HTERT RPE-1 (cell line): ENCODE results near the gene LIPC.

ENCODE experiments used
- in situ Hi-C: fragments of 300-500 bp; cut with MboI; formaldehyde crosslinking; loops from 4 replicates; pipeline ENCODE4 v1.14.3; 2020; ENCODE audit warnings: low sequenced_read_pairs

LIPC gene

GRCh38 chr15:58405865-58406264, 25.9 kb upstream of the LIPC start:
- in situ Hi-C loops: no loop called here

DNA sequence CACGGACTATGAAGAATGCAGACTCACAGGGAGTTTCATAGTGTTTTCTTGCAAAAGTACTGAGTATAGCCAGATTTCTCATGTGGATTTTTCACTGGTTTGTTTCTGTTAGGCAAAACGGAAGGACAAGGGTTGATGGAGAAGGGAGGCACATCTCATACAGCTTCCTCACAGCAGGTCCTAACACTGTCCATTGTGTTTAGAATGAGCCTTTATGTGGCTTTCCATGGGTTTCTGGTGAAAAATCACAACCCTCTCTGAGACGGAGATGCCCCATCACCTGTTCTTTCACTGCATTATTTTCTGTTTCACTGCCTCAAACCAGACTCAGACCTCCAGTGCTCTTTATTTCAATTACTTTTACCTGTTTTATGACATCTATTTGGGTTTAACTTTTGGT, 25.0 kb upstream of the LIPC start:
- in situ Hi-C loops: no loop called here

GRCh38 chr15:58407236-58407775, 24.5 kb upstream of the LIPC start:
- in situ Hi-C loops: no loop called here

GRCh38 chr15:58407778-58408177, 24.0 kb upstream of the LIPC start:
- in situ Hi-C loops: no loop called here

- in situ Hi-C loops: no loop called here
Measured at GRCh38 chr15:58409861-58410260, 21.9 kb upstream of the LIPC start.

DNA sequence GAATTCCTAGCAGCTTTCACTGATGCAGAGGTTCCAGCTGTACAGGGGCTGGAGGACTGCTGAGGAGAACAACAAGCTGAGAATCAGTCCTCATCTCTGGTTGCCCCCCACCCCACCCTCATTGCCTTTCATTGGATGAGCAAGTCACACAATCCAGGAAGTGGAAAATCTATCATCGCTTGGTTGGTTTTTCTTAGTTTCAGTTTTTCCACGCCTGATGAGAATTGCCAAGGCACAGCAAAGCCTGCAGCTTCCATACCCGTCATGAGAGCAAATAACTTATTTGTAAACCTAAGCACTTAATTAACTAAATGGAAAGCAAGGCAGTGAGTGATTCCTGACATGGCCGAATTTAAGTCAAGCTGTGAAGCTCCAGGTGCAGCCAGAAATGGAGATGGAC, 21.4 kb upstream of the LIPC start:
- in situ Hi-C loops: no loop called here

DNA sequence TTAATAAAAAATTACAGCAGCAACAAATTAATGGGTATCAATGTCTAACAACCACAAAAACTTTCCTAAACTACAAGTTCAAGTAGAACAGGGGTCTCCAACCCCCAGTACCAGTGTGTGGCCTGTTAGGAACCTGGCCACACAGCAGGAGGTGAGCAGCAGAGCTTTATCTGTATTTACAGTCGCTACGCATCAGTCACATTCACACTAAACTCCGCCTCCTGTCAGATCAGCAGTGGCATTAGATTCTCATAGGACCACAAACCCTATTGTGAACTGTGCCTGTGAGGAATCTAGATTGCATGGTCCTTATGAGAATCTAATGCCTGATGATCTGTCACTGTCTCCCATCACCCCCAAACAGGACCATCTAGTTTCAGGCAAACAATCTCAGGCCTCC, 18.5 kb upstream of the LIPC start:
- in situ Hi-C loops: no loop called here

DNA sequence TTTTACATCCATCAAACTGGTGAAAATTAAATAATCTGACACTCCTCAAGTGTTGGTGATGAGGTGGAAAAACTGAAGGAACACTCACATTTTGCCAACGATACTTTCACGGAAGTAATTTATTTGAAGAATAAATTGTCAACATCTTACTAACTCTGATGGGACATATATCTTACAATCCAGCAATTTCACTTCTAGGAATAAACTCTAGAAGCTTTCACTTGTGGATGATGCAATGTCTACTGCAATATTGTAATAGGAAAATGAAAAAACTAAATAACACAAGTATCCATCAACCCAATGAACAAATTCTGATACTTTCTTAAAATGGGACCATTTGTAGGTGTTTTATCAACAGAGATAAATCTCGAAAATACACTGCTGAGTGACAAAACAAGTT, 16.2 kb upstream of the LIPC start:
- in situ Hi-C loops: no loop called here

DNA sequence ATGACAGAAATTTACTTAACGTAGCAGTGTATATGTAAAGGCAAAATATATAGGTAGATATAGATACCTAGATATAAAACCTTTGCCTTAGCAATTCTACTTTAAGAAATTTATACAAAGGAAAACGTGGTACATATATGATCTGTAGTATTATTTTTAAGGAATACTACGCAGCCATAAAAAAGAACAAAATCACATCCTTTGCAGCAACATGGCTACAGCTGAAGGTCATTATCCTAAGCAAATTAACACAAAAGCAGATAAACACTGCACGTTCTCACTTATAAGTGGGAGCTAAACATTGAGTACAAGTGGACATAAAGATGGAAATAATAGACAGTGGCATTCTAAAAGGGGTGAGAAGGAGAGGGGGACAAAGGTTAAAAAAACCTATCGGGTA, 14.8 kb upstream of the LIPC start:
- in situ Hi-C loops: no loop called here

DNA sequence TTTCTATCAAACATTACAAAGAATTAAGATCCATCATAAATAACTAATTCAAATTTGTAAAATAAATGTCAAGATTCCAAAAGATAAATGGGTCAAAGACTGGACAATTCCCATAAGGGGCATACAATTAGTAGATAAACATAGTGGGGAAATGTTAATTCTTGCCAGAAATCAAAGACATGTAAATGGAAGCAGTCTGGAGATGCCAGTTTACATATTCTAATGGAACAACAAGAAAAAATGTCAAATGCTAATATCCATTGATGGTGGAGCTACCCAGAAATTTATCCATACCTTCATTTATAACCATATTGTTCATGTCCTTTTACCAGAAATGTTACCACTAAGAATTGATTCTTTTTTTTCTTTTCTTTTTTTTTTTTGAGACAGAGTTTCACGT, 13.7 kb upstream of the LIPC start:
- in situ Hi-C loops: no loop called here

DNA sequence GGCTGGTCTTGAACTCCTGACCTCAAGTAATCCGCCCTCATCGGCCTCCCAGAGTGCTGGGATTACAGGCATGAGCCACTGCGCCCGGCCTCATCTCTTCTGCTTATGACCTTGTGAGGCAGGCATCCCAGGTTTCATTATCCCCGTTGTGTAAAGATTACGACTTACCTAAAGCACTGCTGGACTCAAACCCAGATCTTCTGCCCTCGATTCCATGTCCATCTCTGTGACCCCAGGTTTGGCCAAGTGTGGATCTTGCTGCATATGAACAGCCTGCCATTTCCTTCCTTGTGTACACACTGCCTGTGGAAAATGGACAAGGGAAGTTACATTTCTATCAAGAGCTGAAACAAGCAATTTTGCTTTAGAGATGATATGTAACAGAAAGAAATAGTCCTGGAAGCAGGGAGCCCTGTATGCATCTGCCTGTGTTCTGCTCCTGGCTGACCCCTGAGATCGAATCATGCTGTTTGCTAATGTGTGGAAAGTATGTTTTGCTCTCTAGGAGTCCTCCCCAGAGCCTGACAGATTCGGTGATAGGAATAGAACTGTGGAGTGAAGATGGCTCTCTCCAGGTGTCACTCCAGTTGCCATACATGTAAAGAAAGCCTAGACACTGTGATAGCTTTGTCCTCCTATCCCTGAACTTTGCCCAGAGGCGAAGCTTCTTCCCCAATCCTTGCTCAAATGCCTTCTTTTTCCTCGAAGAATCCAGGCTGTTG, 11.8 kb upstream of the LIPC start:
- in situ Hi-C loops: no loop called here

- in situ Hi-C loops: no loop called here
Measured at GRCh38 chr15:58420579-58421043, 11.2 kb upstream of the LIPC start.

- in situ Hi-C loops: no loop called here
Measured at GRCh38 chr15:58423205-58423604, 8.6 kb upstream of the LIPC start.

GRCh38 chr15:58423831-58424608, 7.8 kb upstream of the LIPC start:
- in situ Hi-C loops: no loop called here

DNA sequence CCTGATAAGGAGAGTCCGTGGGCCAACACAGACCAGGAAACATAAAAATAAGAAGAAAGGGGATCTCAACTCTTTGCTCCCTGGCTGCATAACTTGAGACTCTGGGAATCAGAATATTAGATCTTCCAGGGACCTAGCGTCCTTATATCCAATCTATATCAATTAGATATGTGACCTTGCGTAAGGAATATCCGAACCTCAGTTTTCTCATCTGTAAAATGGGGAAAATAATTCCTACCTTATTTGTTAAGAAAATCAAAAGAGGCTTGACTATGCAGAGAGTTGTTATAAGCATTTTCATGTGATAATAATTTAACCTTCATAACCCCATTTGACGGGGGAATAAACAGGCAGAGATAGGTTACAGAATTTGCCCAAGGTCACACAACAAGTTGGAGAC, 7.1 kb upstream of the LIPC start:
- in situ Hi-C loops: no loop called here

DNA sequence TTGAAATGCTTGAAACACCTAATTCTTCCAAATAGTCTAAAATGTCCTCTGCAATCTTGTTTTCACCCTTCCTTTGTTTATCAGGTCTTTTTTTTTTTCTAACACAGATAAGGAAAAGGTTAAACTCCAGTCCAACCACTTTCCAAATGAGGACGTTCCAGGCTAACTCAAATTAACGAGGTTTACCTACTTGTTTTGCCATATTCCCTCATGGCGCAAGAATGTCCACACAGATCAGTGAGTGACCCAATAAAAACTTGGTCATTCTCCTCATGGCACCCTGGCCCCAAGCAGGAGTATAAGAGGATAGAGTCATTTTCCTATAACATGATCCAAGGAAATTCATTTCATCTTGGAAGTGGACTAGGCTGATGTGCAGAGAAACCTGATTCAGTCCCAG, 6.6 kb upstream of the LIPC start:
- in situ Hi-C loops: no loop called here

DNA sequence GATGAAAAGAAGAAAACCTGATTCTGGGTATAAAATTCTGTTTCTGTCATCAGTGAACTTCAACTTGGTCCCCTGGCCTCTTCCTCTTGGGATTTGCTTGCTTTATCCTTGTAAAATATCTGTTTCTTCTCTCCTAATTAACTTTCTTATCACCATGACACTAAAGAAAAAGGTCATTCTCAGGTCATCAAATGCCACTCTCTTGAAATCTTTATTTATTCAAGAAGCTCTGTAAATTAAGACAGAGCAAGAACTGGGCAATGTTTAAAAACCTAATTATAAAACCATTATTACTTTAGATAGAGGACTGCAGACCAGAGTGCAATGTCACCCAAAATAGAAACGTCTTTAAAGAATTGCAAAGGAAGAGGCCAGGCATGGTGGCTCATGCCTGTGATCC, 6.0 kb upstream of the LIPC start:
- in situ Hi-C loops: no loop called here

GRCh38 chr15:58426501-58426900, 5.3 kb upstream of the LIPC start:
- in situ Hi-C loops: no loop called here

DNA sequence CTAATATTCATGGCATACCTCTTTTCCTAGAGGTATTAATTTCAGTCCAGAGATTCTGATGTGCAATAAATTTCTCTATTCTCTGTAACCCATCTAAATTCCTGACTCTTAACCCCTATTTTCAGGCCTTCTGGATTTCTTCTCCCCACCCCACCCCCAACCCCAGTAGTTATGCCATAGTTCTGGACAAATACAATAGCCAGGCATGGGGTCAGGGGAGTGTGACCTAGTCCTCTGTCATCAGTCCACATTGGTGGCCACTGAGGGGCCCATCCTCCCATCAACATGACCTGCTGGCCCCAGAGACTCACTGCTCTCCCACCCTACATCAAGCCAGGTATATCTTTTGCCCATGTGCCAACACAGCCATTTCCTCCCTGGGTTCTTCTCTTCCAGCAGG, 3.8 kb upstream of the LIPC start:
- in situ Hi-C loops: no loop called here

GRCh38 chr15:58430224-58430787, 1.5 kb upstream of the LIPC start:
- in situ Hi-C loops: no loop called here

GRCh38 chr15:58432401-58432800, 610 bp downstream of the LIPC start:
- in situ Hi-C loops: no loop called here
